Choroid plexus epithelial cell (primary cell): ENCODE results near the gene NHSL1.
A peak's percentile ranks its signal among the peaks of the same experiment; 100 is the strongest.

Experiments
- DNase-seq: peaks from one replicate; pipeline ENCODE4 v3.0.0-alpha.2; 2010; ENCODE audit warnings: low read depth
- H3K4me3 ChIP-seq: 2 replicates; pipeline ENCODE4 v1.5.1; 2011; ENCODE audit warnings: low read depth, mild to moderate bottlenecking, control low read depth, low read length, moderate library complexity
- TF ChIP-seq, protein P1 (sequence below): conservative IDR thresholded peaks from 2 replicates; pipeline ENCODE4 v1.5.1; 2011; ENCODE audit warnings: low read depth, mild to moderate bottlenecking, control low read depth, inconsistent platforms, low read length, moderate library complexity

Gene NHSL1

DNA sequence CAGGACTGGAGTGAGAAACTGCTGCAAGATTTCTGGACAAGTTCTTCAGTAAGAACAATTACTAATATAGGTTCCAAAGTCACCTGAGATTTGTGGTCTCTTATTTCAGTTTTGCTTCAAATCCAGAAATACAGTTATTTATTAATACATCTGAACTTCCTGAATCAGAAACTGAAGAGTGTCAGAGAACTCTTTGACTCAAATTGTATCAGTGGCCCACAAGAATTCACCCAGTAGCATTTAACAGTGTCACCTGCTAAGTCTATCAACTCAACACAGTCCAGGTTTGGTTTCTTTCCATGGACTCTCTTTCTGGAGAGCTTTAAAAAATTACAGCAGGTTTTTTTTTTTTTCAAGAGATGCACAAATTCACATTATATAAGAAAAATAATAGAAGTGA lies 18.8 kb upstream of the NHSL1 start:
- TF ChIP-seq, protein P1, sequence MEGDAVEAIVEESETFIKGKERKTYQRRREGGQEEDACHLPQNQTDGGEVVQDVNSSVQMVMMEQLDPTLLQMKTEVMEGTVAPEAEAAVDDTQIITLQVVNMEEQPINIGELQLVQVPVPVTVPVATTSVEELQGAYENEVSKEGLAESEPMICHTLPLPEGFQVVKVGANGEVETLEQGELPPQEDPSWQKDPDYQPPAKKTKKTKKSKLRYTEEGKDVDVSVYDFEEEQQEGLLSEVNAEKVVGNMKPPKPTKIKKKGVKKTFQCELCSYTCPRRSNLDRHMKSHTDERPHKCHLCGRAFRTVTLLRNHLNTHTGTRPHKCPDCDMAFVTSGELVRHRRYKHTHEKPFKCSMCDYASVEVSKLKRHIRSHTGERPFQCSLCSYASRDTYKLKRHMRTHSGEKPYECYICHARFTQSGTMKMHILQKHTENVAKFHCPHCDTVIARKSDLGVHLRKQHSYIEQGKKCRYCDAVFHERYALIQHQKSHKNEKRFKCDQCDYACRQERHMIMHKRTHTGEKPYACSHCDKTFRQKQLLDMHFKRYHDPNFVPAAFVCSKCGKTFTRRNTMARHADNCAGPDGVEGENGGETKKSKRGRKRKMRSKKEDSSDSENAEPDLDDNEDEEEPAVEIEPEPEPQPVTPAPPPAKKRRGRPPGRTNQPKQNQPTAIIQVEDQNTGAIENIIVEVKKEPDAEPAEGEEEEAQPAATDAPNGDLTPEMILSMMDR: no peak
- DNase-seq: no peak

GRCh38 chr6:138517635-138518034 lies 18.3 kb upstream of the NHSL1 start:
- TF ChIP-seq, protein P1: peak; percentile 74
- DNase-seq: peak; percentile 60
- H3K4me3 ChIP-seq: no peak overlapping the region

More for the DNA sequence above, 18.8 kb upstream of the NHSL1 start:
- no peak overlapping the region for H3K4me3 ChIP-seq

- no peak for DNase-seq
- no peak overlapping the region for H3K4me3 ChIP-seq
- TF ChIP-seq, protein P1: no peak
These were observed 16.5 kb upstream of the NHSL1 start for GRCh38 chr6:138515657-138516248.

DNA sequence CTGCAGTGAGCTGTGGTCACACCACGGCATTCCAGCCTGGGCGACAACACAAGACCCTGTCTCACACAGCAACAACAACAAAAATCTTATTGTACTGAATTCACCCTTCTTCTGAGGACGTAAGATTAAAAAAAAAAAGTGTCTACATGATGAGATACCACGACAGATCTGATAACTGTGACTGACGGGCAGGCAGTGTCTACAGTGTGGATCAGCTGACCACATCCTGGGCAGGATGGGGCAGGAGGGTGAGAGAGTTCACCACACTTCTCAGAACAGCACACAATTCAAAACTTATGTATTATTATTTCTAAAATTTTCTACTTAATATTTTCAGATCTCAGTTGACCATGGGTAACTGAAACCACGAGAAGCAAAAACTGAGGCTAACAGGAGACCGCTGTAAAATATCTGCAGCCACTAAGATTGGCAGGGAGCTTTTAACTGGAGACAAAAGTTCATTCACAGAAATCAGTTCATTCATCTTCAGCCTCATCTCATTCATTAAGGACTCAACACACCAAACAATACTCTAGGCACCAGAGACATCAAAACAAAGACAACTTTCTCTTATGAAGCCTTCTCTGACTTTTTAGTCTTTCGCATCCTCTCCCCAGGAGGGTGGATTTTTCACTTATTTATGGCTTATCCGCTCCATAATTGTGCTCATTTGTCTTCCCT lies 15.7 kb upstream of the NHSL1 start:
- no peak overlapping the region for H3K4me3 ChIP-seq
- TF ChIP-seq, protein P1: no peak
- no peak for DNase-seq

DNA sequence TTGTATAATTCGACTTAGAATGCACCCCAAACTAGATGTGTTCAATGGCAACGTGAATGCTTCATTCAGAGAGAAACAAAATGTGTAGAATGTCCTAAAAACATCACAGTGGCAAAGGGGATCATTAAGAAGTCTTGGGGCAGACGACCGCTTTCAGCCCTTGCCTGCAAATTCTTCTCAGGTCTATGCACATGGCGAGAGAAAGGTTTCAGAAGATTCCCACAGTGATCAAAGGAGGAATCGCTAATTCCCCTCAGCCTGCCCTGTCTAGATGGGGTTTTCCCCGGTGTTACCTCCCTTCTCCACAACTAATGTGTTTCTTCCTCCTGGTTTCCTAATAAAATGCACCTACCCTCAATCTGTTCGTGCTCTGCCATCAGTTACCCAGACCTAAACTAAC lies 13.3 kb upstream of the NHSL1 start:
- DNase-seq: no peak
- no peak overlapping the region for H3K4me3 ChIP-seq
- TF ChIP-seq, protein P1: no peak

DNA sequence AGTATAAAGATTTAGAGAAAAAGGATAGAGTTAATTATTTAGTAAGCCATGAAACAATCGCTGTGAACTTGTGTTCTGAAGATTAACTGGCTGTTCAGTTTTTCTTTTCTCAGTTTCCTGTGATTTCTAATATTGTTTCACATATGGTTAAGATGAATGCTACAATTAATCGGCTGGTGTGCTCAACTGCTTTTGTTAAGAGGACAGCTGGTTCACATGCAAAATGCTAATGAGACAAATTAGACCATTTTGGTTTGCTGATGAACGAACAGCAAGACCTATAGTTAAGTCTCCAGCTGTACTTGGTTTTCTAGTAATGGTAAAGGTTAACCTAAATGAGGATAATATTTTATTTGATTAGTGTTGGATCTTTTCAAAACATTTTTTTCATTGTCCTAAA lies 10.8 kb upstream of the NHSL1 start:
- H3K4me3 ChIP-seq: no peak overlapping the region
- TF ChIP-seq, protein P1: no peak
- DNase-seq: no peak

DNA sequence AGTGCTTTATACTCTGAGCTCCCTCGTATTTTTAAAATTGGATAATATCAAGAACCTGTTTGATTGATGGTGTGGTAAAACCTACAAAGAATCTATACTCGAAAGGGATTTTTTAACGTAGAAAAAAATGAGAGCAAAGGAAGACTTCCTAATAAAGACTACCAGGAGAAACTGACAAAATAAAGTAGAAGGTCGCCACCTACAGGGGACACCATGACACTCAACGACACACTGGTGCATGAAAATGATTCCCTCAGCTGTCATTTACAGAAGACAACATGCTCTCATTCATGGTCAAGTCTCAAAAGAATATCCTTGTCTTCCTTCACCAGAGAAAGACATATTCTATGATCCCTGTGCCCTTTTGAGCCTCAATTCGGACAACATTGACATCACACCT lies 10.1 kb upstream of the NHSL1 start:
- H3K4me3 ChIP-seq: no peak overlapping the region
- DNase-seq: peak; percentile 54
- TF ChIP-seq, protein P1: peak; percentile 55
